Parathyroid adenoma (tissue), 2 donors: ENCODE results near the gene ZNF787.
A peak's percentile ranks its signal among the peaks of the same experiment; 100 is the strongest.

Experiments
- H2AFZ ChIP-seq: fragments of 300-600 bp; sonication (generic); one replicate; pipeline ENCODE4 v1.7.0; 2017; ENCODE audit warnings: antibody characterized with exemption, mild to moderate bottlenecking
- H3K27ac ChIP-seq: fragments of 300-600 bp; sonication (generic); one replicate; pipeline ENCODE4 v1.7.0; 2017
- H3K27me3 ChIP-seq: fragments of 300-600 bp; sonication (generic); one replicate; pipeline ENCODE4 v1.7.0; 2017; ENCODE audit warnings: low read length; ENCODE audit not compliant: control insufficient read depth, insufficient read depth
- H3K36me3 ChIP-seq: fragments of 300-600 bp; sonication (generic); one replicate; pipeline ENCODE4 v1.7.0; 2017; ENCODE audit warnings: low read length; ENCODE audit not compliant: control insufficient read depth, insufficient read depth
- H3K4me1 ChIP-seq: fragments of 300-600 bp; sonication (generic); one replicate; pipeline ENCODE4 v1.7.0; 2017; ENCODE audit warnings: control low read depth
- H3K4me2 ChIP-seq: fragments of 300-600 bp; sonication (generic); one replicate; pipeline ENCODE4 v1.7.0; 2017; ENCODE audit warnings: low read length
- H3K4me3 ChIP-seq: fragments of 300-600 bp; sonication (generic); one replicate; pipeline ENCODE4 v1.7.0; 2017; ENCODE audit warnings: low read depth, low read length
- H3K79me2 ChIP-seq: fragments of 300-600 bp; sonication (generic); one replicate; pipeline ENCODE4 v1.7.0; 2017; ENCODE audit warnings: control low read depth
- H3K9ac ChIP-seq: fragments of 300-600 bp; sonication (generic); one replicate; pipeline ENCODE4 v1.7.0; 2017; ENCODE audit warnings: mild to moderate bottlenecking
- H3K9me3 ChIP-seq: fragments of 300-600 bp; sonication (generic); one replicate; pipeline ENCODE4 v1.7.0; 2017; ENCODE audit warnings: low read length; ENCODE audit not compliant: control insufficient read depth
- TF ChIP-seq, protein P1 (sequence below): fragments of 300-600 bp; sonication (generic); IDR thresholded peaks from one replicate; pipeline ENCODE4 v1.7.0; 2017; ENCODE audit warnings: antibody characterized with exemption, mild to moderate bottlenecking
- donor health status: primary hyperparathyroidism.

Gene ZNF787

DNA sequence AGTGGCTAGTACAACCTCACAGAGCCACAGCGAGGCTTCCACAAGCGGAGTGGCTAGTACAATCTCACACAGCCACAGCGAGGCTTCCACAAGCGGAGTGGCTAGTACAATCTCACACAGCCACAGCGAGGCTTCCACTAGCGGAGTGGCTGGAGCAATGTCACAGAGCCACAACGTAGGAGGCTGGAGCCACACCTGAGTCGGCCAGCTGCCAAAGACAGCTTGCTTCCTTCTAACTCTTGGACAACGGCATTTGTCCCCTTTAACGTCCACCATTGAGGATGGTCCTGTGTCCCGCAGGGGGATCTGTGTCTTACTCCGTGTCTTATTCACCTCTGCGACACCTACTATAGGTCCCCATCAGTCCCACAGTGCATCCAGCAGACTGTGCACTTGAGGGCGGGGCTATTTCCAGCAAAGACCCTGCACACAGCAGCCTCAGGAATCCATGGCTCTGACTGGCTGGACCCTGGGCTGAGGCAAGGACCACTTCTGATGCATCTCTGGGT is 3.7 kb downstream of the ZNF787 start:
- Histone ChIP-seq H3K4me3 (no peak overlapping the region), H3K36me3 (no peaks in the 10 kb centered on the region), H3K4me1 (peaks cover 24% of the 10 kb centered on the region), H3K9me3 (no peaks in the 10 kb centered on the region), H3K9ac (no peak overlapping the region), H2AFZ (no peak overlapping the region), H3K4me2 (no peak overlapping the region), H3K27ac (no peak overlapping the region), H3K79me2 (peaks cover 68% of the 10 kb centered on the region), H3K27me3 (no peaks in the 10 kb centered on the region)
- TF ChIP-seq, protein P1, sequence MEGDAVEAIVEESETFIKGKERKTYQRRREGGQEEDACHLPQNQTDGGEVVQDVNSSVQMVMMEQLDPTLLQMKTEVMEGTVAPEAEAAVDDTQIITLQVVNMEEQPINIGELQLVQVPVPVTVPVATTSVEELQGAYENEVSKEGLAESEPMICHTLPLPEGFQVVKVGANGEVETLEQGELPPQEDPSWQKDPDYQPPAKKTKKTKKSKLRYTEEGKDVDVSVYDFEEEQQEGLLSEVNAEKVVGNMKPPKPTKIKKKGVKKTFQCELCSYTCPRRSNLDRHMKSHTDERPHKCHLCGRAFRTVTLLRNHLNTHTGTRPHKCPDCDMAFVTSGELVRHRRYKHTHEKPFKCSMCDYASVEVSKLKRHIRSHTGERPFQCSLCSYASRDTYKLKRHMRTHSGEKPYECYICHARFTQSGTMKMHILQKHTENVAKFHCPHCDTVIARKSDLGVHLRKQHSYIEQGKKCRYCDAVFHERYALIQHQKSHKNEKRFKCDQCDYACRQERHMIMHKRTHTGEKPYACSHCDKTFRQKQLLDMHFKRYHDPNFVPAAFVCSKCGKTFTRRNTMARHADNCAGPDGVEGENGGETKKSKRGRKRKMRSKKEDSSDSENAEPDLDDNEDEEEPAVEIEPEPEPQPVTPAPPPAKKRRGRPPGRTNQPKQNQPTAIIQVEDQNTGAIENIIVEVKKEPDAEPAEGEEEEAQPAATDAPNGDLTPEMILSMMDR: no peak

DNA sequence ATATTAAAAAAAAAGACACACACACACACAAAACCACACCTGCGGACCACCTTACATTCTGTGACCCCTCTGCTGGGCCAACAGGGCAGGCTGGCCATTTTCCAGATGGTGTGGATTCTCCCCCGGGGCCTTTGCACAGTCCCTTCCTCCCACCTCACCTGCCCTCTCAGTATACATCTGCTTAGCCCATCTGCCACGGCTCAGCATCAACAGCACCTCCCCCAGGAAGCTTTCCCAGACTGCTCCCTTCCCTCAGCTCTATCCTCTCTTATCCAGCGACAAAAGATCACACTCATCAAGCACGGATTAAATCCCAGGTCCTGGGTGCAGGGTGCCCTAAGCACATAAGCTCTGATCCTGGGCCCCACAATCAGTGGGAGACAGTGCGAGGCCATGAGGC is 4.5 kb downstream of the ZNF787 start:
- Histone ChIP-seq H2AFZ (no peak overlapping the region), H3K4me2 (no peak overlapping the region), H3K27me3 (no peaks in the 10 kb centered on the region), H3K27ac (no peak overlapping the region), H3K36me3 (no peaks in the 10 kb centered on the region), H3K4me1 (peaks cover 31% of the 10 kb centered on the region), H3K79me2 (peaks cover 76% of the 10 kb centered on the region), H3K9me3 (no peaks in the 10 kb centered on the region), H3K9ac (no peak overlapping the region), H3K4me3 (no peak overlapping the region)
- TF ChIP-seq, protein P1: no peak

DNA sequence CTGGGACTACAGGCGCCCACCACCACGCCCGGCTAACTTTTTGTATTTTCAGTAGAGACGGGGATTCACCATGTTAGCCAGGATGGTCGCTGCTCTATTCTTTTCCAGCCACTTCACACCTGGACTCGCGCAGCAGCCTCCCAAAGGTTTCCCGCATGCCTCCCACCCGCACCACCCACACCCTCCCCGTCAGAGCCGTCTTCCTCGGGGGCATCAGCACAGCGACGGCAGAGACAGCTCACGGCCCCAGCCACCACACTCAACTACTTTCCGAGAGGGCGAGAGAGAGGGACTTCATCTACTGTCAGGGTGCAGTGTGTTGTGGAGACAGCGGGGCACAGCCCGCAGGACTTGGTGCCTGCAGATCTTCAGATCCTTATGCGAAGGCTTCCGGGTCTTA is 5.6 kb downstream of the ZNF787 start:
- Histone ChIP-seq H3K4me2 (no peak overlapping the region), H3K79me2 (peaks cover 84% of the 10 kb centered on the region), H3K4me3 (no peak overlapping the region), H3K9me3 (no peaks in the 10 kb centered on the region), H3K4me1 (peaks cover 41% of the 10 kb centered on the region), H3K9ac (no peak overlapping the region), H3K27ac (no peak overlapping the region), H3K36me3 (no peaks in the 10 kb centered on the region), H2AFZ (no peak overlapping the region), H3K27me3 (no peaks in the 10 kb centered on the region)
- TF ChIP-seq, protein P1: no peak

DNA sequence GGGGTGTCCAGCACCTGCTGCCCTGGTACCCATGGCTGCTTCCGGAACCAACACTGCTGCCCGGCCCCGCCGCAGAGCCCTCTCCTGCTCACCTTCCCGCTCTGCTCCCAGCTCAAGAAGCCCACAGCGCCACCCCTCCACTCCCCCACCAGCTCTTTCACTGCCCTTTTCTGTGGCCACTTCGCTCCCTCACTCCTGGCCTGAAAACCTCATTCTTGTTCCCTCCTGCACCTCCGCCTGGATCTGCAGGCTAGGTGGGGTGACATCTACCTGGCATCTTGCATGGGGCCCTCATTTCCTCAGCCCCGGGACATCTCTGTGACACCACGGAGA is 6.4 kb downstream of the ZNF787 start:
- Histone ChIP-seq H3K27ac (no peak overlapping the region), H2AFZ (no peak overlapping the region), H3K4me3 (no peak overlapping the region), H3K79me2 (peaks cover 91% of the 10 kb centered on the region), H3K4me1 (peaks cover 39% of the 10 kb centered on the region), H3K27me3 (no peaks in the 10 kb centered on the region), H3K9me3 (no peaks in the 10 kb centered on the region), H3K9ac (no peak overlapping the region), H3K36me3 (no peaks in the 10 kb centered on the region), H3K4me2 (no peak overlapping the region)
- TF ChIP-seq, protein P1: no peak

DNA sequence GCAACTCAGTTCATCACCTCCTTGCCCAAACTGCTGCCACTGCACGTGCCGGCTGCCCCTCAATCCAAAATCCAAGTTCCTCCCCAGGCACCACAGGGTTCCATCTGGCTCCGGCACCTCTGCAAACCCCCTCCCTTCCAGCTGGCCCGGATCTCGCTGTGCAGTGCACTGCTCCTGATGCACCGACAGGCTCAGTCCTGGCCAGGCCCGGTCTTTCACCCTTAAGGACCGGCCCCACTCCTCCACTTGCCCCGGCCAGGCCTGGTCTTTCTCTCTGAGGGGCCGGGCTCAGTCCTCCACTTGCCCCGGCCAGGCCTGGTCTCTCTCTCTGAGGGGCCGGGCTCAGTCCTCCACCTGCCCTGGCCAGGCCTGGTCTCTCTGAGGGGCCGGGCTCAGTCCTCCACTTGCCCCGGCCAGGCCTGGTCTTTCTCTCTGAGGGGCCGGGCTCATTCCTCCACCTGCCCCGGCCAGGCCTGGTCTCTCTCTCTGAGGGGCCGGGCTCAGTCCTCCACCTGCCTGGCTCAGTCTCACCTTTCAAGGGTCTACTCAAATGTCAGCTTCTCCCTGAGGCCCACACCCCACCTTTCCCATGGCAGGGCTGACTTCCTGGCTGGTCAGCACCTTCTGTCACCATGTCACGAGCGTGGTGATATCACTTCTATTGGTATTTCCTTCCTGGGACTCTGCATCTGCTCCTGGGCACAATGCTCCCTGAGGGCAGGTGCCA is 6.9 kb downstream of the ZNF787 start:
- Histone ChIP-seq H3K9ac (no peak overlapping the region), H2AFZ (no peak overlapping the region), H3K4me1 (peaks cover 36% of the 10 kb centered on the region), H3K9me3 (no peaks in the 10 kb centered on the region), H3K4me3 (no peak overlapping the region), H3K27ac (peak overlapping the region; percentile 29), H3K27me3 (no peaks in the 10 kb centered on the region), H3K4me2 (no peak overlapping the region), H3K79me2 (peaks cover 91% of the 10 kb centered on the region), H3K36me3 (no peaks in the 10 kb centered on the region)
- TF ChIP-seq, protein P1: no peak
